ENCODE data around the gene ZNF608. TPM values are rescaled to one million over a fixed set of nuclear protein-coding genes. Genes with fewer than 3 reads are reported as not detected.
A peak's percentile ranks its signal among the peaks of the same experiment; 100 is the strongest.

ZNF608 gene
- total RNA-seq, 1 donor from 2014 or later: 22.0 TPM

- DNase-seq: no peak
- no peaks in the 10 kb centered on the region for H3K9me3 Mint-ChIP-seq
- H3K4me1 Mint-ChIP-seq: peaks cover 3% of the 10 kb centered on the region
- intact Hi-C loops (cut with micrococcal nuclease): no loop called here
- no peaks in the 10 kb centered on the region for H3K27me3 Mint-ChIP-seq
- ChIA-PET POLR2A (interaction anchor here (0.7 to 0.9 kb wide), 2 partner anchors 9 to 58 kb away, joined by 3 to 4 read pairs; no protein-coding TSS in a partner anchor), CTCF (no interaction called here)
- H3K27ac Mint-ChIP-seq: no peak overlapping the region
- peak; percentile 28 for ATAC-seq (ENCODE audit: low read depth)
- TF ChIP-seq CTCF (IDR thresholded peaks at IDR 0.05): no peak
- no peaks in the 10 kb centered on the region for H3K36me3 Mint-ChIP-seq (ENCODE audit: low read depth)
- no peak overlapping the region for H3K4me3 Mint-ChIP-seq
Measured at GRCh38 chr5:124773315-124774311, 27.2 kb upstream of the ZNF608 start.

GRCh38 chr5:124772457-124773200, 26.2 kb upstream of the ZNF608 start:
- no peaks in the 10 kb centered on the region for H3K27me3 Mint-ChIP-seq
- no peaks in the 10 kb centered on the region for H3K9me3 Mint-ChIP-seq
- no peak overlapping the region for H3K27ac Mint-ChIP-seq
- no peaks in the 10 kb centered on the region for H3K36me3 Mint-ChIP-seq (ENCODE audit: low read depth)
- DNase-seq (no peak), ATAC-seq (ENCODE audit: low read depth) (no peak)
- no peak for TF ChIP-seq CTCF (IDR thresholded peaks at IDR 0.05)
- ChIA-PET POLR2A (no interaction called here), CTCF (no interaction called here)
- H3K4me3 Mint-ChIP-seq: no peak overlapping the region
- intact Hi-C loops (cut with micrococcal nuclease): no loop called here
- peaks cover 3% of the 10 kb centered on the region for H3K4me1 Mint-ChIP-seq

- Mint-ChIP-seq H3K27me3 (no peaks in the 10 kb centered on the region), H3K4me1 (peaks cover 3% of the 10 kb centered on the region)
- ATAC-seq (ENCODE audit: low read depth): no peak
Measured at GRCh38 chr5:124771761-124772160, 25.3 kb upstream of the ZNF608 start.

GRCh38 chr5:124764992-124765611, 18.7 kb upstream of the ZNF608 start:
- ChIA-PET POLR2A (no interaction called here), CTCF (no interaction called here)
- TF ChIP-seq CTCF (IDR thresholded peaks at IDR 0.05): no peak
- no peaks in the 10 kb centered on the region for H3K27me3 Mint-ChIP-seq
- no peaks in the 10 kb centered on the region for H3K4me1 Mint-ChIP-seq
- DNase-seq (no peak), ATAC-seq (ENCODE audit: low read depth) (no peak)
- H3K27ac Mint-ChIP-seq: no peak overlapping the region
- H3K36me3 Mint-ChIP-seq (ENCODE audit: low read depth): no peaks in the 10 kb centered on the region
- H3K9me3 Mint-ChIP-seq: no peaks in the 10 kb centered on the region
- H3K4me3 Mint-ChIP-seq: no peak overlapping the region
- intact Hi-C loops (cut with micrococcal nuclease): no loop called here

More at GRCh38 chr5:124771761-124772160, 25.3 kb upstream of the ZNF608 start:
- H3K27ac Mint-ChIP-seq: no peak overlapping the region
- H3K9me3 Mint-ChIP-seq: no peaks in the 10 kb centered on the region
- DNase-seq: no peak
- no peak overlapping the region for H3K4me3 Mint-ChIP-seq
- TF ChIP-seq CTCF (IDR thresholded peaks at IDR 0.05): no peak
- ChIA-PET CTCF (no interaction called here), POLR2A (no interaction called here)
- intact Hi-C loops (cut with micrococcal nuclease): no loop called here
- H3K36me3 Mint-ChIP-seq (ENCODE audit: low read depth): no peaks in the 10 kb centered on the region
